GM15510 (cell line): ENCODE results near the gene NCK2.

Experiments used
- POLR2A ChIP-seq: IDR thresholded peaks from 3 replicates; pipeline ENCODE4 v1.6.1; 2011; ENCODE audit warnings: borderline replicate concordance; ENCODE audit not compliant: insufficient read length; ENCODE audit errors: extremely low read depth

The NCK2 gene

GRCh38 chr2:105815401-105815800 lies 70.7 kb downstream of the NCK2 start:
- no peak for TF ChIP-seq POLR2A

- no peak for TF ChIP-seq POLR2A
Observed at GRCh38 chr2:105820151-105820550, 75.4 kb downstream of the NCK2 start.

- TF ChIP-seq POLR2A: no peak
Observed at GRCh38 chr2:105820691-105821090, 76.0 kb downstream of the NCK2 start.

GRCh38 chr2:105821428-105822125 lies 76.9 kb downstream of the NCK2 start:
- no peak for TF ChIP-seq POLR2A

GRCh38 chr2:105822186-105822585 lies 77.5 kb downstream of the NCK2 start:
- no peak for TF ChIP-seq POLR2A

GRCh38 chr2:105824446-105824845 lies 79.7 kb downstream of the NCK2 start:
- TF ChIP-seq POLR2A: no peak

GRCh38 chr2:105827351-105828096 lies 82.8 kb downstream of the NCK2 start:
- no peak for TF ChIP-seq POLR2A

GRCh38 chr2:105828558-105828957 lies 83.8 kb downstream of the NCK2 start:
- no peak for TF ChIP-seq POLR2A

GRCh38 chr2:105834931-105835330 lies 90.2 kb downstream of the NCK2 start:
- TF ChIP-seq POLR2A: no peak

- no peak for TF ChIP-seq POLR2A
Observed at GRCh38 chr2:105836341-105836740, 91.6 kb downstream of the NCK2 start.

- TF ChIP-seq POLR2A: no peak
Observed at GRCh38 chr2:105836840-105837692, 92.4 kb downstream of the NCK2 start.

GRCh38 chr2:105839793-105840192 lies 95.1 kb downstream of the NCK2 start:
- TF ChIP-seq POLR2A: no peak

- no peak for TF ChIP-seq POLR2A
Observed at GRCh38 chr2:105840933-105841332, 96.2 kb downstream of the NCK2 start.

- TF ChIP-seq POLR2A: no peak
Observed at GRCh38 chr2:105841551-105841950, 96.8 kb downstream of the NCK2 start.

- no peak for TF ChIP-seq POLR2A
Observed at GRCh38 chr2:105842555-105842954, 97.8 kb downstream of the NCK2 start.
